ENCODE measurements around the gene MRPS15. TPM values are rescaled to one million over a fixed set of nuclear protein-coding genes. Genes with fewer than 3 reads are reported as not detected.
A peak's percentile ranks its signal among the peaks of the same experiment; 100 is the strongest.

The MRPS15 gene
- total and polyA plus RNA-seq, 2 of the 13 experiments (the other 11 are each of a cell fraction or from before 2014, with no cell fraction given) = 59.0 to 113 TPM

DNA sequence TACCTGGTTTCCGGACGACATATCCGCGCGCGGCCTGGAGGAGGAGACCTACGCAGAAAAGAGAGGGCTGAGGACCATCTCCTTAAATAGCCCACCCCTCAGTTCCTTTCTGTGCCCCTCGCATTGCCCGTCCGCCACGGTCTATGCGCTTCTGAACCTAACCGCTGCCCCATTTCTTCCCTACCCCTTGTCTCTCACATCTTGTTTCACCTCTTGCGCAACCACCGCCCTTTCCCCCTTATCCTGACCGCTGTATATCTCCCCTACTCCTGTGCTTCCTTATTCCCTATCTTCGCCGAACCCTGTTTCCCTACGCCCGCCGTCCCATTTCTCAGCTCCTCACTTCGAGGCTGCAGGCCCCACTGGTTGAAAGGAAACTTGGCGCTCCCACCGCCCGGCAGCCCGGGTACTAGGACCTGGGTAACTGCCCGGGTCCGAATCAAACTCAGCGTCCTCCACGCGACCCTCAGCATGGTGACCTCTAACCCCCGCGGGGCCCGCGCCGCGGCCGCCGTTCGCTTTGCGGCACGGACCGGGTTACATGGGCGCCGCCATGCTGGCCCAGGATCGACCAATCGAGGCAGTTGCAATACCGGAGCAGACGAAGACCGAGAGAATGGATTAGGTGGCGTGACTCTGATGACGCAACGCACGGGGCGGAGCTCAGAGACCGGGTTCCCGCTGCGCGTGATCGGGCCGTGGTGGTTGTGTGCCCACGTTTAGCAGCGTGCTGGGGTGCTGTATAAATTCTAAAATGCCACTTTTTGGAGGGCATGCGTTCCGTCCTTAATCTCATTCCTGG is at the start of gene MRPS15 (continued):
- TF ChIP-seq, protein P1, sequence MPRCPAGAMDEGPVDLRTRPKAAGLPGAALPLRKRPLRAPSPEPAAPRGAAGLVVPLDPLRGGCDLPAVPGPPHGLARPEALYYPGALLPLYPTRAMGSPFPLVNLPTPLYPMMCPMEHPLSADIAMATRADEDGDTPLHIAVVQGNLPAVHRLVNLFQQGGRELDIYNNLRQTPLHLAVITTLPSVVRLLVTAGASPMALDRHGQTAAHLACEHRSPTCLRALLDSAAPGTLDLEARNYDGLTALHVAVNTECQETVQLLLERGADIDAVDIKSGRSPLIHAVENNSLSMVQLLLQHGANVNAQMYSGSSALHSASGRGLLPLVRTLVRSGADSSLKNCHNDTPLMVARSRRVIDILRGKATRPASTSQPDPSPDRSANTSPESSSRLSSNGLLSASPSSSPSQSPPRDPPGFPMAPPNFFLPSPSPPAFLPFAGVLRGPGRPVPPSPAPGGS (CRISPR knock-in tag; IDR thresholded peaks at IDR 0.05) = 0 out of 2 replicates have a peak, but pooled peaks have one; percentile 48
- TF ChIP-seq HCFC1 (IDR thresholded peaks at IDR 0.05; ENCODE audit: low read depth, low read length) (peak; percentile 87), SAP130 (CRISPR knock-in tag; IDR thresholded peaks at IDR 0.05; ENCODE audit: low read depth) (peak; percentile 96), NAIF1 (CRISPR knock-in tag; IDR thresholded peaks at IDR 0.05; ENCODE audit: borderline replicate concordance) (peak; percentile 56; the same call in 1 of the 2 replicates), MAFF (IDR thresholded peaks at IDR 0.05; ENCODE audit: low read depth, low read length) (0 out of 2 replicates have a peak, but pooled peaks have one; percentile 19), KMT2A (CRISPR knock-in tag; IDR thresholded peaks at IDR 0.05) (peak; percentile 95), BHLHE40 (IDR thresholded peaks at IDR 0.05; ENCODE audit: low read length) (peak; percentile 98)
- TF ChIP-seq, protein P2, sequence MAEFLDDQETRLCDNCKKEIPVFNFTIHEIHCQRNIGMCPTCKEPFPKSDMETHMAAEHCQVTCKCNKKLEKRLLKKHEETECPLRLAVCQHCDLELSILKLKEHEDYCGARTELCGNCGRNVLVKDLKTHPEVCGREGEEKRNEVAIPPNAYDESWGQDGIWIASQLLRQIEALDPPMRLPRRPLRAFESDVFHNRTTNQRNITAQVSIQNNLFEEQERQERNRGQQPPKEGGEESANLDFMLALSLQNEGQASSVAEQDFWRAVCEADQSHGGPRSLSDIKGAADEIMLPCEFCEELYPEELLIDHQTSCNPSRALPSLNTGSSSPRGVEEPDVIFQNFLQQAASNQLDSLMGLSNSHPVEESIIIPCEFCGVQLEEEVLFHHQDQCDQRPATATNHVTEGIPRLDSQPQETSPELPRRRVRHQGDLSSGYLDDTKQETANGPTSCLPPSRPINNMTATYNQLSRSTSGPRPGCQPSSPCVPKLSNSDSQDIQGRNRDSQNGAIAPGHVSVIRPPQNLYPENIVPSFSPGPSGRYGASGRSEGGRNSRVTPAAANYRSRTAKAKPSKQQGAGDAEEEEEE (CRISPR knock-in tag; IDR thresholded peaks at IDR 0.05; ENCODE audit: borderline replicate concordance) = no peak
- TF ChIP-seq, protein P3, sequence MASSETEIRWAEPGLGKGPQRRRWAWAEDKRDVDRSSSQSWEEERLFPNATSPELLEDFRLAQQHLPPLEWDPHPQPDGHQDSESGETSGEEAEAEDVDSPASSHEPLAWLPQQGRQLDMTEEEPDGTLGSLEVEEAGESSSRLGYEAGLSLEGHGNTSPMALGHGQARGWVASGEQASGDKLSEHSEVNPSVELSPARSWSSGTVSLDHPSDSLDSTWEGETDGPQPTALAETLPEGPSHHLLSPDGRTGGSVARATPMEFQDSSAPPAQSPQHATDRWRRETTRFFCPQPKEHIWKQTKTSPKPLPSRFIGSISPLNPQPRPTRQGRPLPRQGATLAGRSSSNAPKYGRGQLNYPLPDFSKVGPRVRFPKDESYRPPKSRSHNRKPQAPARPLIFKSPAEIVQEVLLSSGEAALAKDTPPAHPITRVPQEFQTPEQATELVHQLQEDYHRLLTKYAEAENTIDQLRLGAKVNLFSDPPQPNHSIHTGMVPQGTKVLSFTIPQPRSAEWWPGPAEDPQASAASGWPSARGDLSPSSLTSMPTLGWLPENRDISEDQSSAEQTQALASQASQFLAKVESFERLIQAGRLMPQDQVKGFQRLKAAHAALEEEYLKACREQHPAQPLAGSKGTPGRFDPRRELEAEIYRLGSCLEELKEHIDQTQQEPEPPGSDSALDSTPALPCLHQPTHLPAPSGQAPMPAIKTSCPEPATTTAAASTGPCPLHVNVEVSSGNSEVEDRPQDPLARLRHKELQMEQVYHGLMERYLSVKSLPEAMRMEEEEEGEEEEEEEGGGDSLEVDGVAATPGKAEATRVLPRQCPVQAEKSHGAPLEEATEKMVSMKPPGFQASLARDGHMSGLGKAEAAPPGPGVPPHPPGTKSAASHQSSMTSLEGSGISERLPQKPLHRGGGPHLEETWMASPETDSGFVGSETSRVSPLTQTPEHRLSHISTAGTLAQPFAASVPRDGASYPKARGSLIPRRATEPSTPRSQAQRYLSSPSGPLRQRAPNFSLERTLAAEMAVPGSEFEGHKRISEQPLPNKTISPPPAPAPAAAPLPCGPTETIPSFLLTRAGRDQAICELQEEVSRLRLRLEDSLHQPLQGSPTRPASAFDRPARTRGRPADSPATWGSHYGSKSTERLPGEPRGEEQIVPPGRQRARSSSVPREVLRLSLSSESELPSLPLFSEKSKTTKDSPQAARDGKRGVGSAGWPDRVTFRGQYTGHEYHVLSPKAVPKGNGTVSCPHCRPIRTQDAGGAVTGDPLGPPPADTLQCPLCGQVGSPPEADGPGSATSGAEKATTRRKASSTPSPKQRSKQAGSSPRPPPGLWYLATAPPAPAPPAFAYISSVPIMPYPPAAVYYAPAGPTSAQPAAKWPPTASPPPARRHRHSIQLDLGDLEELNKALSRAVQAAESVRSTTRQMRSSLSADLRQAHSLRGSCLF (CRISPR knock-in tag; IDR thresholded peaks at IDR 0.05; ENCODE audit: borderline replicate concordance) = peak; percentile 52; the same call in 1 of the 2 replicates
- TF ChIP-seq, protein P4, sequence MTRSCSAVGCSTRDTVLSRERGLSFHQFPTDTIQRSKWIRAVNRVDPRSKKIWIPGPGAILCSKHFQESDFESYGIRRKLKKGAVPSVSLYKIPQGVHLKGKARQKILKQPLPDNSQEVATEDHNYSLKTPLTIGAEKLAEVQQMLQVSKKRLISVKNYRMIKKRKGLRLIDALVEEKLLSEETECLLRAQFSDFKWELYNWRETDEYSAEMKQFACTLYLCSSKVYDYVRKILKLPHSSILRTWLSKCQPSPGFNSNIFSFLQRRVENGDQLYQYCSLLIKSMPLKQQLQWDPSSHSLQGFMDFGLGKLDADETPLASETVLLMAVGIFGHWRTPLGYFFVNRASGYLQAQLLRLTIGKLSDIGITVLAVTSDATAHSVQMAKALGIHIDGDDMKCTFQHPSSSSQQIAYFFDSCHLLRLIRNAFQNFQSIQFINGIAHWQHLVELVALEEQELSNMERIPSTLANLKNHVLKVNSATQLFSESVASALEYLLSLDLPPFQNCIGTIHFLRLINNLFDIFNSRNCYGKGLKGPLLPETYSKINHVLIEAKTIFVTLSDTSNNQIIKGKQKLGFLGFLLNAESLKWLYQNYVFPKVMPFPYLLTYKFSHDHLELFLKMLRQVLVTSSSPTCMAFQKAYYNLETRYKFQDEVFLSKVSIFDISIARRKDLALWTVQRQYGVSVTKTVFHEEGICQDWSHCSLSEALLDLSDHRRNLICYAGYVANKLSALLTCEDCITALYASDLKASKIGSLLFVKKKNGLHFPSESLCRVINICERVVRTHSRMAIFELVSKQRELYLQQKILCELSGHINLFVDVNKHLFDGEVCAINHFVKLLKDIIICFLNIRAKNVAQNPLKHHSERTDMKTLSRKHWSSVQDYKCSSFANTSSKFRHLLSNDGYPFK (CRISPR knock-in tag; IDR thresholded peaks at IDR 0.05; ENCODE audit: borderline replicate concordance) = peak; percentile 95

Measured in HepG2 (cell line).